ENCODE data around the gene COL6A6. TPM values are rescaled to one million over a fixed set of nuclear protein-coding genes. Genes with fewer than 3 reads are reported as not detected.

Gene COL6A6
- total and polyA plus RNA-seq, 12 donors: 0.30 to 2.5 (median 1.1) TPM

DNA sequence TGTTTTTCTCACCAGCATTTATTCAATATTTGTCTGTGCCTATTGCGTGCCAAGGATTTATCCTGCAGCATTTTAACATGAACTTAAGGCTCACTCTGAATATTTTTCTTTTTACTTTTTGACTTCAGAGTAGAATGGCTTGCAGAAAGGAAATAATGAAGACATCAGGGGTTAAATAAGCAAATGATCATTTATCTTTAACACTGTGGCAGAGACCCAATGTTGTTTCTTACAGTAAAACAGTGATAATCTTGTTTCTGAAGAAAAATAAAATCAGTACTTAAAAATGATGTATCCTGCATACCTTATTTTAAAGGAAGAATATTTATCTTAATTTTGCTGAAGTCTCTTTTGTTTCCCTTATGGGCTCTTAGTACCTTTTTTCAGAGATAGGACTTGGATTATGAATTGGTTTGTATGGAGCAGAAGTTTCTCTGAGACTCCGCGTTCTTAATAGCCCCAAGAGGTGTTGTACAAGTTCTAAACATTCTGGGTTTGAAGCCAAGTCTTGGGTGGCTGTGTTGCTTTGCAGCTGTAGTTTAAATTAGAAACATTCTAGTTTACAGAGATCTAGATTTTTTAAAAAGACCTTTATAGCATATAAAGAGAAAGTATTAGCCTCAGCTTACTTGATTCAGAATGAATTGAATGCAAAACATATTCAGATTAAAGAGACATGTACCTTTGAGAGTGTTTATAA, 40.5 kb downstream of the COL6A6 start:
- H3K9me3 ChIP-seq: peaks cover 0 to 15% (median 5%) of the 10 kb centered on the region in 11 donors
- WGBS, 2 donors: 53 to 61% methylated on average over 3 of the region's 3 CpGs
- no peaks in the 10 kb centered on the region for H3K4me1 ChIP-seq
- intact Hi-C loops (cut with DNase I): no loop called here
- no peaks in the 10 kb centered on the region for H3K36me3 ChIP-seq
- TF ChIP-seq CTCF (IDR thresholded peaks at IDR 0.05): no peak
- DNase-seq (no peak), ATAC-seq (no peak)
- H3K27me3 ChIP-seq: peaks cover 0 to 7% (median 0%) of the 10 kb centered on the region in 7 donors
- H3K27ac ChIP-seq: no peak overlapping the region
- H3K4me3 ChIP-seq: no peak overlapping the region

DNA sequence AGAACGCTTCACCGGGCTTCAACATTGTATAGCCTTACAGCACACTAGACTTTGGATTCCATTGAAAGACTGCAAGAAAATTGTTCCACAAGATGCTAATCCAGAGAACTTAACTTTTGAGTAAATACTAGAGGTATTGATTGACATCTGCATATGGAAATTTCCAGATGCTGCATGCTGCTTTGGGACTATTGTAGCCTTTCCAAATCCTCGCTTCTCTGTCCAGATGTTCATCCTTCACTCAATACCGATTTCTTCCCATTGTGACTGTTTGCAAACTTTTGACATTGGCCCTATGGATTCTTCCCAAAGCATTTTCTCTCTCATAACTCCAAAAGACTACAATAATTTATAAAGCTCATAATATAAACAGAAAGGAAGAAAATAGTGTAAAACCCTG, 41.4 kb downstream of the COL6A6 start:
- Histone ChIP-seq H3K27me3 (peaks cover 0 to 7% (median 0%) of the 10 kb centered on the region in 7 donors), H3K4me3 (no peak overlapping the region), H3K4me1 (no peaks in the 10 kb centered on the region), H3K9me3 (peaks cover 0 to 6% (median 0%) of the 10 kb centered on the region in 11 donors), H3K36me3 (no peaks in the 10 kb centered on the region), H3K27ac (no peak overlapping the region)
- no peak for ATAC-seq
- intact Hi-C loops (cut with DNase I): no loop called here
- WGBS, 2 donors: 86 to 90% methylated on average over 4 of the region's 4 CpGs
- no peak for TF ChIP-seq CTCF (IDR thresholded peaks at IDR 0.05)
- DNase-seq: no peak

GRCh38 chr3:130565224-130565623, 48.2 kb downstream of the COL6A6 start:
- ATAC-seq: no peak
- H3K36me3 ChIP-seq: no peaks in the 10 kb centered on the region
- no peak overlapping the region for H3K27ac ChIP-seq
- no peak for TF ChIP-seq CTCF (IDR thresholded peaks at IDR 0.05)
- H3K4me3 ChIP-seq: no peak overlapping the region
- H3K9me3 ChIP-seq: no peaks in the 10 kb centered on the region
- intact Hi-C loops (cut with DNase I): no loop called here
- peaks cover 0 to 4% (median 0%) of the 10 kb centered on the region in 7 donors for H3K27me3 ChIP-seq
- H3K4me1 ChIP-seq: no peaks in the 10 kb centered on the region
- 76 to 83% methylated on average over 13 of the region's 13 CpGs for WGBS, 2 donors
- no peak for DNase-seq

Other genes starting within 250 kb of the COL6A6 start
- not detected for gene COL6A5, start 171.5 kb upstream of the COL6A6 start, total RNA-seq
- not detected for gene COL6A5, start 171.5 kb upstream of the COL6A6 start, polyA plus RNA-seq
- 10 to 100 TPM; 12.3 to 22.3 (median 17.1) TPM for gene PIK3R4, start 229.7 kb downstream of the COL6A6 start, total RNA-seq
- 10 to 100 TPM; 14.7 to 17.7 TPM for gene PIK3R4, start 229.7 kb downstream of the COL6A6 start, polyA plus RNA-seq